ENCODE data around the gene LTA.

DNA sequence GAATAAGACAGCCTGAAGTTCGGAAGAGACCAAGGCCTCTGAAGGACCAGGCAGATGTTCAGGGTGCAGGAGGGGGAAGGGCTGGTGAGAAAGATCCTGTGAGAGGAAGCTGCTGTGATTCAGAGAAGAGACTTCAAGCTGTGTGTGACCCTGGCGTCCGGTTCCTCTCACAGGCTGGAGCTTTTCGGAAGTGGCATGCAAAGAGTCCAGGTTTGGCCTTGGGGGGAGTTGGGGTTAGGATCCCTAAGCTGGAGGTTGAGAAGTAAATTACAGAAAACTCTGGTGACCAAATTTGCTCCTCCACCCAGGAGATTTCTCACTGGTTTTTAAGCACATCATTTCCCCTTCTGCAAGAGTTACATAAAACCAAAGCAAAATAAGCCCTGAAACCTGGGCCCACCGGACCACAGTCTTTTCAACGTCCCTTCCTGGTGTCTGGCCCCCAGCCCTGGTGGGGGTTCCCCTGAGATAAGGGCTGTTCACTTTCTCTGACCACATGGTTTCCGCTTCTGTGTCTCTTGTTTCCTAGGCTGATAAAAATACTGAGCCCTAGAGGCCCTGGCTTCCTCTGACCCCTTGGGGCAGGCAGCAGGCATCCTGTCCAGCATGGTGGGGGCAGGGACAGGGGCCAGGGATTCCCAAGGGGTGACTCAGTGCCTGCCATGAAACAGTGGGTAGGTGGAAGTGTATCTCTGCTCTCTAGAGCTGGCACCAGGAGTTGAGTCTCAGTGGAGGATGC lies 12.0 kb upstream of the LTA start:
- peak; percentile 75 for TF ChIP-seq TAF1 (IDR thresholded peaks at IDR 0.05; ENCODE audit: low read depth, low read length)
- peak; percentile 61; the same call in 1 of the 2 replicates for TF ChIP-seq POLR2A (IDR thresholded peaks at IDR 0.05; ENCODE audit: low read depth, low read length)
- TF ChIP-seq POLR2AphosphoS5 (IDR thresholded peaks at IDR 0.05; ENCODE audit: low read depth, low read length), result peak; percentile 56
- peak; percentile 82 for TF ChIP-seq SPI1 (IDR thresholded peaks at IDR 0.05; ENCODE audit: low read depth, low read length)
- TF ChIP-seq POU2F2 (IDR thresholded peaks at IDR 0.05; ENCODE audit: low read depth, low read length), result peak; percentile 79; the same call in 1 of the 2 replicates
- TF ChIP-seq PAX5 (IDR thresholded peaks at IDR 0.05; ENCODE audit: insufficient read depth, low read length, severe bottlenecking), result no peak
